ENCODE measurements around the gene FES. TPM values are rescaled to one million over a fixed set of nuclear protein-coding genes. Genes with fewer than 3 reads are reported as not detected.

FES gene
- total and polyA plus RNA-seq, 9 donors = 2.2 to 37.2 (median 24.8) TPM

- no peaks in the 10 kb centered on the region for H3K36me3 ChIP-seq
- TF ChIP-seq POLR2A (IDR thresholded peaks at IDR 0.05) = no peak
- TF ChIP-seq, protein P1, sequence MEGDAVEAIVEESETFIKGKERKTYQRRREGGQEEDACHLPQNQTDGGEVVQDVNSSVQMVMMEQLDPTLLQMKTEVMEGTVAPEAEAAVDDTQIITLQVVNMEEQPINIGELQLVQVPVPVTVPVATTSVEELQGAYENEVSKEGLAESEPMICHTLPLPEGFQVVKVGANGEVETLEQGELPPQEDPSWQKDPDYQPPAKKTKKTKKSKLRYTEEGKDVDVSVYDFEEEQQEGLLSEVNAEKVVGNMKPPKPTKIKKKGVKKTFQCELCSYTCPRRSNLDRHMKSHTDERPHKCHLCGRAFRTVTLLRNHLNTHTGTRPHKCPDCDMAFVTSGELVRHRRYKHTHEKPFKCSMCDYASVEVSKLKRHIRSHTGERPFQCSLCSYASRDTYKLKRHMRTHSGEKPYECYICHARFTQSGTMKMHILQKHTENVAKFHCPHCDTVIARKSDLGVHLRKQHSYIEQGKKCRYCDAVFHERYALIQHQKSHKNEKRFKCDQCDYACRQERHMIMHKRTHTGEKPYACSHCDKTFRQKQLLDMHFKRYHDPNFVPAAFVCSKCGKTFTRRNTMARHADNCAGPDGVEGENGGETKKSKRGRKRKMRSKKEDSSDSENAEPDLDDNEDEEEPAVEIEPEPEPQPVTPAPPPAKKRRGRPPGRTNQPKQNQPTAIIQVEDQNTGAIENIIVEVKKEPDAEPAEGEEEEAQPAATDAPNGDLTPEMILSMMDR (IDR thresholded peaks at IDR 0.05) = no peak
- no peak for TF ChIP-seq EP300 (IDR thresholded peaks at IDR 0.05)
- peaks cover 7% of the 10 kb centered on the region for H3K4me1 ChIP-seq (ENCODE audit: insufficient read depth)
- H3K9me3 ChIP-seq = no peaks in the 10 kb centered on the region
- intact Hi-C loops (cut with DNase I) = loop anchor here in 2 of 4 donors (5.0 kb wide), 3 partner anchors 173 to 568 kb away; partner anchors contain the start of gene BLM (in 1 of the 2)
- DNase-seq = no peak
- WGBS, 3 donors = 82 to 87% (median 85%) methylated on average over 31 of the region's 31 CpGs
- H3K27ac ChIP-seq = no peak overlapping the region
- no peaks in the 10 kb centered on the region for H3K27me3 ChIP-seq
- H3K4me3 ChIP-seq = no peak overlapping the region
Measured at GRCh38 chr15:90889736-90890456, 5.6 kb downstream of the FES start.

DNA sequence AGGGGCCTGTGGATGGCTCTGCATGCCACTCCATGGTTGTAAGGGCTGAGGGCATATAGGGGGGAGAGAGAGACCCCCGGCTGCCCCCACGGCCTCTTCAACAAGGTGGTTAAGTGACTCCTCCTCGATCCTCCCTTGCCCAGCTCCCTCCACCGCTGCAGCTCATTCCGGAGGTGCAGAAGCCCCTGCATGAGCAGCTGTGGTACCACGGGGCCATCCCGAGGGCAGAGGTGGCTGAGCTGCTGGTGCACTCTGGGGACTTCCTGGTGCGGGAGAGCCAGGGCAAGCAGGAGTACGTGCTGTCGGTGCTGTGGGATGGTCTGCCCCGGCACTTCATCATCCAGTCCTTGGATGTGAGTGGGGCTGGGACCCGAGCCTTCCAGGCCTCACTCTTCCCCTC is 6.5 kb downstream of the FES start:
- Histone ChIP-seq H3K36me3 (no peaks in the 10 kb centered on the region), H3K4me3 (no peak overlapping the region), H3K9me3 (no peaks in the 10 kb centered on the region), H3K27ac (no peak overlapping the region), H3K27me3 (no peaks in the 10 kb centered on the region), H3K4me1 (ENCODE audit: insufficient read depth) (peaks cover under 1% of the 10 kb centered on the region)
- 80 to 82% (median 80%) methylated on average over 11 to 12 of the region's 12 CpGs for WGBS, 3 donors
- intact Hi-C loops (cut with DNase I) = no loop called here
- TF ChIP-seq EP300 (IDR thresholded peaks at IDR 0.05) (no peak), POLR2A (IDR thresholded peaks at IDR 0.05) (no peak)
- TF ChIP-seq, protein P1 (IDR thresholded peaks at IDR 0.05) = no peak
- DNase-seq = no peak

DNA sequence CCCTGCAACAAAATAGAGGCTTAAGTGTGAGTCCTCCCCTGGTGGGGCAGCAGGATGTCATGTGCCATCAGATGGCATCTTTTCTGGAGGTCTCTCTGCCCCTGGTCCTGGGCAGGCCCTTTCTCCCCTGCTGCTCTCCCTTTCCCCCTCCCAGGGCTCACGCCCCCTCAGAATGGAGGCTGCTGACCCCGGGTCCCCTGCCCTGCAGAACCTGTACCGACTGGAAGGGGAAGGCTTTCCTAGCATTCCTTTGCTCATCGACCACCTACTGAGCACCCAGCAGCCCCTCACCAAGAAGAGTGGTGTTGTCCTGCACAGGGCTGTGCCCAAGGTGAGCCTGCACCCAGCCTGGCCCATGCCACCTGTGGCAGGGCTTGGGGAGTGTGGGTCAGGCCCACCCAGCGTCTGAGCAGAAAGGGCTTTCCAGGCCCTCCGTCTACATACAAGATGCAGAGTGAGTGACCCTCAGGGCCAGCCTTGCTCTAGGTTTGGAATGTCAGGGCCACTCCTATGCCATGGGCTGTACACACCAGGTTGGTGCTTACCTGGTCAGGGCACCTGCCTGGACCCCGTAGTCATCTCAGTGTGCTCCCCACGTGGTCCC is 7.1 kb downstream of the FES start:
- TF ChIP-seq EP300 (IDR thresholded peaks at IDR 0.05) = no peak
- no peak for TF ChIP-seq POLR2A (IDR thresholded peaks at IDR 0.05)
- TF ChIP-seq, protein P1 (IDR thresholded peaks at IDR 0.05) = no peak
- intact Hi-C loops (cut with DNase I) = no loop called here
- no peaks in the 10 kb centered on the region for H3K9me3 ChIP-seq
- H3K4me1 ChIP-seq (ENCODE audit: insufficient read depth) = no peaks in the 10 kb centered on the region
- no peaks in the 10 kb centered on the region for H3K27me3 ChIP-seq
- no peak for DNase-seq
- WGBS, 3 donors = 82 to 88% (median 83%) methylated on average over 8 of the region's 8 CpGs
- H3K4me3 ChIP-seq = no peak overlapping the region
- H3K36me3 ChIP-seq = no peaks in the 10 kb centered on the region
- no peak overlapping the region for H3K27ac ChIP-seq

GRCh38 chr15:90892023-90892422 is 7.7 kb downstream of the FES start:
- H3K4me3 ChIP-seq = no peak overlapping the region
- TF ChIP-seq, protein P1 (IDR thresholded peaks at IDR 0.05) = no peak
- TF ChIP-seq POLR2A (IDR thresholded peaks at IDR 0.05) = no peak
- TF ChIP-seq EP300 (IDR thresholded peaks at IDR 0.05) = no peak
- no peaks in the 10 kb centered on the region for H3K9me3 ChIP-seq
- no peaks in the 10 kb centered on the region for H3K27me3 ChIP-seq
- H3K36me3 ChIP-seq = no peaks in the 10 kb centered on the region
- intact Hi-C loops (cut with DNase I) = no loop called here
- DNase-seq = no peak
- H3K4me1 ChIP-seq (ENCODE audit: insufficient read depth) = no peaks in the 10 kb centered on the region
- H3K27ac ChIP-seq = no peak overlapping the region
- 90 to 93% (median 91%) methylated on average over 11 of the region's 11 CpGs for WGBS, 3 donors
